NCI-H2081 (cell line): ENCODE data around the gene FXN.
"Not testable (repeated sequence)": the region's sequence is repeated elsewhere in the genome, so short reads cannot be mapped to it uniquely, and the experiment has no call there.

Experiments
- DNase-seq, 2 experiments: peaks; one replicate each; lab custom pipeline; 2025; lab: John Stamatoyannopoulos, UW

FXN gene

GRCh38 chr9:69070201-69070600 lies 34.6 kb downstream of the FXN start:
- DNase-seq = no peak

- no peak for DNase-seq
These were observed 35.5 kb downstream of the FXN start for GRCh38 chr9:69071059-69071458.

- no peak for DNase-seq
These were observed 37.6 kb downstream of the FXN start for GRCh38 chr9:69073103-69073502.

GRCh38 chr9:69074801-69075200 lies 39.2 kb downstream of the FXN start:
- no peak for DNase-seq

GRCh38 chr9:69076550-69076949 lies 41.0 kb downstream of the FXN start:
- DNase-seq = no peak

- no peak for DNase-seq
These were observed 42.5 kb downstream of the FXN start for GRCh38 chr9:69078069-69078468.

- DNase-seq = no peak
These were observed 43.0 kb downstream of the FXN start for GRCh38 chr9:69078581-69078980.

GRCh38 chr9:69079186-69079585 lies 43.6 kb downstream of the FXN start:
- DNase-seq = no peak

GRCh38 chr9:69081261-69081660 lies 45.7 kb downstream of the FXN start:
- no peak for DNase-seq

GRCh38 chr9:69083321-69083720 lies 47.8 kb downstream of the FXN start:
- no peak for DNase-seq

- no peak for DNase-seq
These were observed 50.2 kb downstream of the FXN start for GRCh38 chr9:69085569-69086283.

- no peak for DNase-seq
These were observed 50.8 kb downstream of the FXN start for GRCh38 chr9:69086312-69086711.

- peak in 1 of 2 experiments; percentile 28 for DNase-seq
These were observed 51.2 kb downstream of the FXN start for GRCh38 chr9:69086769-69087168.

- DNase-seq = no peak
These were observed 53.5 kb downstream of the FXN start for GRCh38 chr9:69089082-69089481.

- DNase-seq = no peak
These were observed 53.9 kb downstream of the FXN start for GRCh38 chr9:69089491-69089890.

- no peak for DNase-seq
These were observed 54.7 kb downstream of the FXN start for GRCh38 chr9:69090140-69090750.

- no peak for DNase-seq
These were observed 55.4 kb downstream of the FXN start for GRCh38 chr9:69090946-69091345.

- no peak for DNase-seq
These were observed 58.0 kb downstream of the FXN start for GRCh38 chr9:69093471-69094103.

- DNase-seq = not testable (repeated sequence)
These were observed 59.0 kb downstream of the FXN start for GRCh38 chr9:69094361-69095135.

GRCh38 chr9:69097064-69097463 lies 61.5 kb downstream of the FXN start:
- no peak for DNase-seq

- no peak for DNase-seq
These were observed 62.5 kb downstream of the FXN start for GRCh38 chr9:69097923-69098593.
